Measurements from ENCODE around the gene LY9.

GRCh38 chr1:160807247-160807646 is 11.3 kb downstream of the LY9 start:
- no peak for TF ChIP-seq POLR2AphosphoS5 (IDR thresholded peaks at IDR 0.05)
- TF ChIP-seq, protein P1, sequence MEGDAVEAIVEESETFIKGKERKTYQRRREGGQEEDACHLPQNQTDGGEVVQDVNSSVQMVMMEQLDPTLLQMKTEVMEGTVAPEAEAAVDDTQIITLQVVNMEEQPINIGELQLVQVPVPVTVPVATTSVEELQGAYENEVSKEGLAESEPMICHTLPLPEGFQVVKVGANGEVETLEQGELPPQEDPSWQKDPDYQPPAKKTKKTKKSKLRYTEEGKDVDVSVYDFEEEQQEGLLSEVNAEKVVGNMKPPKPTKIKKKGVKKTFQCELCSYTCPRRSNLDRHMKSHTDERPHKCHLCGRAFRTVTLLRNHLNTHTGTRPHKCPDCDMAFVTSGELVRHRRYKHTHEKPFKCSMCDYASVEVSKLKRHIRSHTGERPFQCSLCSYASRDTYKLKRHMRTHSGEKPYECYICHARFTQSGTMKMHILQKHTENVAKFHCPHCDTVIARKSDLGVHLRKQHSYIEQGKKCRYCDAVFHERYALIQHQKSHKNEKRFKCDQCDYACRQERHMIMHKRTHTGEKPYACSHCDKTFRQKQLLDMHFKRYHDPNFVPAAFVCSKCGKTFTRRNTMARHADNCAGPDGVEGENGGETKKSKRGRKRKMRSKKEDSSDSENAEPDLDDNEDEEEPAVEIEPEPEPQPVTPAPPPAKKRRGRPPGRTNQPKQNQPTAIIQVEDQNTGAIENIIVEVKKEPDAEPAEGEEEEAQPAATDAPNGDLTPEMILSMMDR (IDR thresholded peaks at IDR 0.05 in 8 of 11, conservative IDR thresholded peaks at IDR 0.05 in 3 of 11): no peak

Data from spleen (tissue), 7 donors.